ENCODE results near the gene FBXL17.

The FBXL17 gene

DNA sequence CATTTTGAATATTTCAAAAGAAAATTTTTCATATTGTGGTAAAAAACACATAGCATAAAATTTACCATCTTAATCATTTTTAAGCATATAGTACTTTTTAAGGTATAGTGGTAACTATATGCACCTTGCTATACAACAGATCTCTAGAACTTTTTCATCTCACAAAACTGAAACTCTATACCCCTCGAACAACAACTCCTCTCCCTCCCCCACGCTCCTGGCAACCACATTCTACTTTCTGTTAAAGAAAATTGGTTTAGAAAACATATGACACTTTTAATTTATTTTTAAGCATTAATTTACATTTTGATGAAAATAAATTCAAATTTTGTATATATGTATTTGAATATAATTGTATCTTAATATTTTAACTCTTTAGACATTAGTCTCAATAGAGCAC is 563.9 kb downstream of the FBXL17 start:
- Histone ChIP-seq H3K4me2 (ENCODE audit: low read depth, low read length, poor library complexity, severe bottlenecking) (no peak overlapping the region), H3K79me2 (ENCODE audit: insufficient read depth, low read length) (no peaks in the 10 kb centered on the region), H4K20me1 (ENCODE audit: low read depth, low read length) (no peaks in the 10 kb centered on the region), H3K9me2 (replicated peaks; ENCODE audit: insufficient read depth, low read length) (no peaks in the 10 kb centered on the region), H3K27ac (ENCODE audit: low read depth, low read length) (no peak overlapping the region), H3K9ac (ENCODE audit: low read length) (no peak overlapping the region), H3K4me3 (ENCODE audit: insufficient read depth, low read length, poor library complexity, severe bottlenecking) (no peak overlapping the region), H3K9me3 (ENCODE audit: insufficient read depth, low read length) (no peaks in the 10 kb centered on the region), H3K27me3 (ENCODE audit: low read length) (no peaks in the 10 kb centered on the region), H3F3A (ENCODE audit: insufficient read depth) (no peaks in the 10 kb centered on the region), H3K36me3 (ENCODE audit: low read length) (no peaks in the 10 kb centered on the region), H2AFZ (ENCODE audit: low read depth, low read length, severe bottlenecking) (no peak overlapping the region)
- TF ChIP-seq, protein P1, sequence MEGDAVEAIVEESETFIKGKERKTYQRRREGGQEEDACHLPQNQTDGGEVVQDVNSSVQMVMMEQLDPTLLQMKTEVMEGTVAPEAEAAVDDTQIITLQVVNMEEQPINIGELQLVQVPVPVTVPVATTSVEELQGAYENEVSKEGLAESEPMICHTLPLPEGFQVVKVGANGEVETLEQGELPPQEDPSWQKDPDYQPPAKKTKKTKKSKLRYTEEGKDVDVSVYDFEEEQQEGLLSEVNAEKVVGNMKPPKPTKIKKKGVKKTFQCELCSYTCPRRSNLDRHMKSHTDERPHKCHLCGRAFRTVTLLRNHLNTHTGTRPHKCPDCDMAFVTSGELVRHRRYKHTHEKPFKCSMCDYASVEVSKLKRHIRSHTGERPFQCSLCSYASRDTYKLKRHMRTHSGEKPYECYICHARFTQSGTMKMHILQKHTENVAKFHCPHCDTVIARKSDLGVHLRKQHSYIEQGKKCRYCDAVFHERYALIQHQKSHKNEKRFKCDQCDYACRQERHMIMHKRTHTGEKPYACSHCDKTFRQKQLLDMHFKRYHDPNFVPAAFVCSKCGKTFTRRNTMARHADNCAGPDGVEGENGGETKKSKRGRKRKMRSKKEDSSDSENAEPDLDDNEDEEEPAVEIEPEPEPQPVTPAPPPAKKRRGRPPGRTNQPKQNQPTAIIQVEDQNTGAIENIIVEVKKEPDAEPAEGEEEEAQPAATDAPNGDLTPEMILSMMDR (IDR thresholded peaks at IDR 0.05; ENCODE audit: insufficient read depth, low read length, poor library complexity, severe bottlenecking) = no peak
- TF ChIP-seq EZH2phosphoT487 (conservative IDR thresholded peaks at IDR 0.05; ENCODE audit: low read length) = no peak

DNA sequence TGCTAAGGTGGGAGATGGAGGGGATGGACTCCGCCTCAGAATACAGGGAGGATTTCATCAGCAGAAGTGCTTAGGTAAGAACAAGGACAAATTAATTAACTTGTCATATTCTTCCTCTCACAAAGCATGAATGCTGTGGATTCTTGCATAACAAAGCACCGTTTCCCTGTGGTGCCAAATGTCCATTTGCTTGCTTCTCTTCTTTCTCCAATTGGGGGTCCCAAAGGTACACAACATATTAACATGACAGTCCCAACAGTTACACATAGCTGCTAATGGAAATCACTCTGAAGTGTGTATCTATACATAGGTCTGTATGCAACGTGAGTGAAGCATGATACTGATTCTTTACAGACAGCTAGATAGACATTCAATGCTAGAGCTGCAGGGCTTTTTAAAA is 564.5 kb downstream of the FBXL17 start:
- Histone ChIP-seq H3K9me3 (ENCODE audit: insufficient read depth, low read length) (no peaks in the 10 kb centered on the region), H3K4me2 (ENCODE audit: low read depth, low read length, poor library complexity, severe bottlenecking) (no peak overlapping the region), H3K4me3 (ENCODE audit: insufficient read depth, low read length, poor library complexity, severe bottlenecking) (no peak overlapping the region), H3K9me2 (replicated peaks; ENCODE audit: insufficient read depth, low read length) (no peaks in the 10 kb centered on the region), H3K36me3 (ENCODE audit: low read length) (no peaks in the 10 kb centered on the region), H3K27me3 (ENCODE audit: low read length) (no peaks in the 10 kb centered on the region), H4K20me1 (ENCODE audit: low read depth, low read length) (no peaks in the 10 kb centered on the region), H3K9ac (ENCODE audit: low read length) (no peak overlapping the region), H3K27ac (ENCODE audit: low read depth, low read length) (no peak overlapping the region), H3F3A (ENCODE audit: insufficient read depth) (no peaks in the 10 kb centered on the region), H3K79me2 (ENCODE audit: insufficient read depth, low read length) (no peaks in the 10 kb centered on the region), H2AFZ (ENCODE audit: low read depth, low read length, severe bottlenecking) (no peak overlapping the region)
- TF ChIP-seq EZH2phosphoT487 (conservative IDR thresholded peaks at IDR 0.05; ENCODE audit: low read length) = no peak
- TF ChIP-seq, protein P1 (IDR thresholded peaks at IDR 0.05; ENCODE audit: insufficient read depth, low read length, poor library complexity, severe bottlenecking) = no peak

DNA sequence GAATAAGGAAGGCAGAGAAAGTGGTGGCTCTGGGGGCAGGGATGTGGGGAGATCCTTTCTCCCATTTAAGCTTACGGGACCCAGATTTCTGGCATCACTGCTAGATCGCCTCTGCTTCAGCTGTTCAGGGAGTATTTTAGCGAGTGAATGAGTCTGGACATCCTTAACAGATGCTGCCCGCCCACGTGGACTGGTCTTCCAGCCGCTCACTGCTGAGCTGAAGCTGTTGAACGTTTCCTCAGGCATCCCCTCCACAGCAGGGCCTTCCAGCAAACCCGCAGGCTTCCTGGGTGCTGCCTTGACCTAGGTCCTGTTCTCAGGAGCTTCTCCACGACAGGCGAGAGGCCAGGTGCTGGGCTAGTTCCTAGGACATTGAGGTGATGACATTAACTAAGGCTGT is 566.8 kb downstream of the FBXL17 start:
- no peak overlapping the region for H3K9ac ChIP-seq (ENCODE audit: low read length)

More for the DNA sequence above, 566.8 kb downstream of the FBXL17 start:
- Histone ChIP-seq H3K79me2 (ENCODE audit: insufficient read depth, low read length) (no peaks in the 10 kb centered on the region), H3K9me3 (ENCODE audit: insufficient read depth, low read length) (no peaks in the 10 kb centered on the region), H3K27me3 (ENCODE audit: low read length) (no peaks in the 10 kb centered on the region), H3K9me2 (replicated peaks; ENCODE audit: insufficient read depth, low read length) (no peaks in the 10 kb centered on the region), H2AFZ (ENCODE audit: low read depth, low read length, severe bottlenecking) (no peak overlapping the region), H3F3A (ENCODE audit: insufficient read depth) (no peaks in the 10 kb centered on the region), H3K4me2 (ENCODE audit: low read depth, low read length, poor library complexity, severe bottlenecking) (no peak overlapping the region), H3K27ac (ENCODE audit: low read depth, low read length) (no peak overlapping the region), H3K4me3 (ENCODE audit: insufficient read depth, low read length, poor library complexity, severe bottlenecking) (no peak overlapping the region), H4K20me1 (ENCODE audit: low read depth, low read length) (no peaks in the 10 kb centered on the region), H3K36me3 (ENCODE audit: low read length) (no peaks in the 10 kb centered on the region)
- TF ChIP-seq, protein P1 (IDR thresholded peaks at IDR 0.05; ENCODE audit: insufficient read depth, low read length, poor library complexity, severe bottlenecking) = no peak
- TF ChIP-seq EZH2phosphoT487 (conservative IDR thresholded peaks at IDR 0.05; ENCODE audit: low read length) = no peak

Measured in SU-DHL-6 (cell line).